NCI-H82 (cell line): ENCODE data around the gene KIF4A.
"Not testable (repeated sequence)": the region's sequence is repeated elsewhere in the genome, so short reads cannot be mapped to it uniquely, and the experiment has no call there.

Experiments
- DNase-seq: peaks from one replicate; lab custom pipeline; 2025; lab: John Stamatoyannopoulos, UW

Gene KIF4A

DNA sequence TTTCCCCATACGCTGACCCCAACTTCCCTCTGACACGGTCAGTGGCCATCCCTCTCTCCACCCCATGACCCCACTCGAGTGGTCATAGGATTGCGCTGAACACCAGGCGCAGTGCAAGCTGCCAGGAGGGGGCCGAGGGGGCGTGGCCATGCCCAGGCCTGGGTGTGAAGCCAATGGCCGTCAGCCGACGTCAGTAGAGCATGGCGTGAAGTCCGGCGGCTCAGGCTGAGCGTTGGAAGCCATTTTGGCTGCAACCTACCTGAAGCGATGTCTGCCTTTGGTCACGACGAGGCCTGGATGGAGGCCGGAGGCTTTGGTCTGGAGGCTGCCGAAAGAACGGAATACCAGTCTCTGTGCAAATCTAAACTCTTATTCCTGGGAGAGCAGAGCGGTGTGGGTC is 8.0 kb upstream of the KIF4A start, which contains the start of gene RAB41:
RAB41 (plus strand) TSS at position 222 of the 400 bp plus-strand sequence; CDS start at position 268, 46 bp downstream.
- DNase-seq, result no peak

DNA sequence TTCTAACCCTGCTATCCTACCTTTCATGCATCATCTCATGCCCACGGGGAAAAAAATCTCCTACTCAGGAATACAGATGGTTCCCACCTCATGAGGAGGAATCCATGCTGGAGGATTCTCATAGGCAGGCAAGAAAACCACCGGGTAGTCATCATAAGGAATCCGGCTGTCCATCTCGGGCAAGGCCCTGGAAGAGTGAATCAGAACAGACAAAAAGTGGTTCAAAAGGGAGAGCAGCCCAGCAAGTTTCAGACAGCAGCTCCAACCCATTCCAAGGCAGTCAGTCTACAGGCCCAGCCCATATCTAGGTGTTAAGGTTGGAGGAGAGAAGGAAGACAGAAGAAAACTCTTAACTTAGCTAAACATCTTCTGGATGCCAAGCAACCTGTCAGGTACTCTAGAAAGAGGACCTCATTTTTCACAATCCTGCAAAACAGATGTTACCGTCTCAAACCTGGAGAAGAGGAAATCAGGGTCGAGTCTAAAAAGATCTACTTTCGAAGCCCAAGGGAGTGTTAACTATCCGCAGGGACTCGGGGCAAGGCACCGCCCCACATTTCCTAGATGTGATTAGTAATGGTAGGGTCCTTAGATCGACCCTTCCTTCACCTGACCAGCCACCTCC is 624 bp upstream of the KIF4A start:
- no peak for DNase-seq

DNA sequence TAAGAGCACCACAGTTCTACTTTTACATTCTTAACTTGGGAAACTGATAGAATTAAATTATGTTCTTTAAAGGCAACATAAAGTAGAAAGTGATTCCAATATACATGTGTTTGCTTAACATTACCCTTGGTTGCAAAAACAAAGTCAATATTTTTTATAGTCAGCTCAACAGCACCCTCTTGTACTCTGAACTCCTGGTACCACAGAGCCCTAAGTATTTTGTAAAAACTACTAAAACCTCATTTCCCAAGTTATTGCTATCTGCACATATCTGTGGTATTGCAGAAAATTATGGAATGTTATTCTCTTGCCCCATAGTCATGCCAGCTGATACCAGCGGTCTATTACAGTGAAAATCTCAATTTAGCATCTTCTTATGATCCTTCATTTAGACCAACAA is 2.9 kb downstream of the KIF4A start:
- no peak for DNase-seq

DNA sequence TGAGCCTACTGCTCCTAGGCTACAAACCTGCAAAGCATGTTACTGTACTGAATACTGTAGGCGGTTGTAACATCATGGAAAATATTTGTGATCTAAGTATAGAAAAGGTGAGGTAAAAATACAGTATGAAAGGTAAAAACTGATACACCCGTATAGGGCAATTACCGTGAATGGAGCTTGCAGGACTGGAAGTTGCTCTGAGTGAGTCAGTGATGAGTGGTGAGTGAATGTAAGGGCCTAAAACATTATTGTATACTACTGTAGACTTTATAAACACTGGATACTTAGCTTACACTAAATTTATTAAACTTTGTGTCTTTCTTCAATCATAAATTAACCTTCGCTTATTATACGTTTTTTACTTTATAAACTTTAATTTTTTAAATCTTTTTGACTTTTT is 3.7 kb downstream of the KIF4A start:
- DNase-seq, result no peak

DNA sequence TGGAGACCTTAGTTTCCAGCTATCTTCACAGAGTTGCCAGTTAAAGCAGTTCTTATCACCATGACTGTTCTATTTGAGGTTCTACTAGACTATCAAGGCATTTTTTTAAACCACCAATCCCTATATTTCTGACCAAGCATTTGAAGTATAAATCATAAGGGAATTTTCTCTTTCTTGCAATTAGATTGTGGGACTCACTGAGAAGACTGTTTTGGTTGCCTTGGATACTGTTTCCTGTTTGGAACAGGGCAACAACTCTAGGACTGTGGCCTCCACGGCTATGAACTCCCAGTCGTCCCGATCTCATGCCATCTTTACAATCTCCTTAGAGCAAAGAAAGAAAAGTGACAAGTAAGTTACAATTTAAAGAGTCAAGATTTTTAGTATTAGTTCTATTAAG is 11.8 kb downstream of the KIF4A start:
- no peak for DNase-seq

DNA sequence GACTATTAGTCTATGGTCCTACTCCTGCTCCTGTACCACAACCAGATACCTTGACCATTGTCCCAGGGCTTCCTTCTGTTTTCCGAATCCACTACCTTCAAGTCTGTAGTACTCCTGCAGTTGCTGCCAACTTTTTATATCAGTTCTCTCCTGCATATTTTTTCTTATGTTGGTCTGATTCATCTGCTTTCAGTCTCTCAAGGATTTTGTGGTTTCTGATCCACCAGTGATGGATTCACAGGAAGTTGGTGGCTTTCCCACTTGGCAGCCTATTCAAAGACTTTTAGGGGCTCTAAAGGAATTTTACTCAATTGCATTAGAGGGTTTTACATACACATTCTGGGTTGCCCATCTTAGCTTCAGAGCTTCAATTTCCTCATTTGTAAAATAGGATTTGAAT is 23.6 kb downstream of the KIF4A start:
- DNase-seq, result no peak

DNA sequence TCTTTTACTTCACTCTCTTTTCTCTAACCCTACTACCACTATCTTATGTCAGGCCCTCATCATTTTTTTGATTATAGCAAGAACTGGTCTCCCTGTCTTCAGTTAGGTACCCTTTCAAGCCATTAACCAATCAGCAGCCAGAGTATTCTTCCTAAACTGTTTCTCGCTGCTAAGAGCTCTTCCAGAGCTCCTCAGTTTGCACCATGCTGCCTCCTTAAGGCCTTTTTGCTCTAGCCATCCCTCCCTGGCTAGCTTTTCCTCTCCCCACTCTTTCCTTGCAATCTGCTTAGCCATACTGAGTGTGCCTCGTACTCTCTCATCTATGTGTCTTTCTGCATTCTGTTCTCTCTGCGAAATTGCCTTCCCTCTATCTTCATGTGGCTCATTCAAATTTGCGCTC is 32.9 kb downstream of the KIF4A start:
- peak; percentile 68 for DNase-seq

DNA sequence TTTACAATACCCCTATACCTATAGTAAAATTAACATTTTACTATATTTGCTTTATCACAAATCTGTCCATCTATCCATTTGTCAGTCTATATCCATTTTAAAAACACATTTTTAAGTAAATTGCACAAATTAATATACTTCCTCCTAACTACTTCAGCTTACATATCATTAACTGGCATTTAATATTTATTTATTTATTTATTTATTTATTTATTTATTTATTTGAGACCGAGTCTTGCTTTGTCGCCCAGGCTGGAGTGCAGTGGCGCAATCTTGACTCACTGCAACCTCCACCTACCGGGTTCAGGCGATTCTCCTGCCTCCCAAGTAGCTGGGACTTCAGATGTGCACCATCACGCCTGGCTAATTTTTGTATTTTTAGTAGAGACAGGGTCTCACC is 33.7 kb downstream of the KIF4A start:
- not testable (repeated sequence) for DNase-seq

DNA sequence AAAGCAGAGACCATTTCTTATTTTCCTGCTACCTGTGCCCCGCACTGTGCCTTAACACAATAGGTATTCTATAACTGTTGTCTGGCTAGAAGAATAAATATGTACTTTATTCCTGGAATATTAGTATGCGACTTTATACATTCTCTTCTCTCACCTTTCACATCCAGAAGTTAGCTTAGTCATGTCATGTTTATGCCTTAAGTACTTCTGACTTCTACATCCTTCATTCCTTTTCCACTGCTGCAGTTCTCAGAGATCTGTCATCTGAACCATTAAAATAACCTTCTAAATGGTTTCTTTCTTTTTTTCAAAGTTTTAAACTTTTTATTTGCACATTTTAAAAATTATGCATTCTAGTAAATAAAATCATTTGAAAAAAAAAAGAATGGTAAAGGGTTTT is 34.4 kb downstream of the KIF4A start:
- DNase-seq, result no peak

DNA sequence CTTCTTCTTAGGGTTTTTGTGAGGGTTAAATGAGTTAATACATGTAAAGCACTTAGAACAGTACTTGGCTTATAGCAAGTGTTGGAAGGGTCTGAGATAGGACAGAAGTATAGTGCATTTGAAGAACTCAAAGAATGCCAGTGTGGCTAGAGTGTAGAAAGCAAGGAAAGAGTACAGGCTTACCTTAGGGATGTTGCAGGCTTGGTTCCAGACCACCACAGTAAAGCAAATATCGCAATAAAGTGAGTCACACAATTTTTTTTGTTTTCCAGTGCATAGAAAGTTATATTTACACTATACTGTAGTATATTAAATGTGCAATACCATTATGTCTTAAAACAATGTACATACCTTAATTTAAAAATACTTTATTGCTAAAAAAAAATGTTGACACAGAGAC is 41.3 kb downstream of the KIF4A start:
- no peak for DNase-seq

DNA sequence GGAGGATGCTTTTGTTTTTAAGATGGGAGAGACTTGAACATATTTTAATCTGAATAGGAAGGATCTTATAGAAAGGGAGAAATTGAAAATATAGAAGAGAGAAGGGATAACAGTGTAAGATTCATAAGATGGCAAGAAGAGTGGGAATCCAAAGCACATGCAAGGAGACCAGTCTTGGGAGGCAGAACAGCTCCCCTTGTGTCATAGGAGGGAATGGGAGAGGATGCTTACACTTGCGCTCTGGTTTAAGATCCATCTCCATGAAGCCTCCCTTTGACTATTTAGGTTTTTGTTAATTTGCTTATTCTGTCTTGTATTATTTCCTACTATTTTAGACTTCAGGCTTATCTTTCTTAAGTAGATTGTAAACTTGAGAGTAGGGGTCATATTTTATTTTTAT is 42.7 kb downstream of the KIF4A start:
- peak; percentile 45 for DNase-seq

DNA sequence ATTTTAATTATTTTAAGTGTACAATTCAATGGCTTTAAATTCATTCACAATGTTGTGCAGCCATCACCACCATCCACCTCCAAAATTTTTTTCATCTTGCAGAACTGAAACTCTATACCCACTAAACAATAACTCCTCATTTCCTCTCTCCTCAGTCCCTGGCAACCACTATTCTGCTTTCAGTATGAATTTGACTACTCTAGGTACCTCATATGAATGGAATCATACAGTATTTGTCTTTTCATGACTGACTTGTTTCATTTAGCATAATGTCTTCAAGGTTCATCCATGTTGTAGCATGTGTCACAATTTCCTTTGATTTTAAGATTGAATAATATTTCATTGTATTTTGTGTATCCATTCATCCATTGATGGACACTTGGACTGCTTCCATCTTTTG is 46.9 kb downstream of the KIF4A start:
- no peak for DNase-seq

DNA sequence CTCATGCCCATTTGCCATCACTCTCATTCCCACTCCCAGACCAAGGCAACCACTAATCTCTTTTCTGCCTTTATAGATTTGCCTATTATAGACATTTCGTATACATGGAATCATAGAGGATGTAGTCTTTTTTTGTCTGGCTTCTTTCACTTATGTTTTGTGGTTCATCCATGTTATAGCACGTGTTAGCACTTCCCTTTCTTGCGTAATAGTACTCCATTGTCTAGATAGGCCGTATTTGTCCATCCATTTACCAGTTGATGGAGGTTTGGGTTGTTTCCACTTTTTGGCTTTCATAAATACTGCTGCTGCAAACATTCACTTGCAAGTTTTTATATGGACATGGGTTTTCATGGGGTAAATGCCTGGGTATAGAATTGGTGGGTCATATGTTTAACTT is 48.4 kb downstream of the KIF4A start:
- no peak for DNase-seq

DNA sequence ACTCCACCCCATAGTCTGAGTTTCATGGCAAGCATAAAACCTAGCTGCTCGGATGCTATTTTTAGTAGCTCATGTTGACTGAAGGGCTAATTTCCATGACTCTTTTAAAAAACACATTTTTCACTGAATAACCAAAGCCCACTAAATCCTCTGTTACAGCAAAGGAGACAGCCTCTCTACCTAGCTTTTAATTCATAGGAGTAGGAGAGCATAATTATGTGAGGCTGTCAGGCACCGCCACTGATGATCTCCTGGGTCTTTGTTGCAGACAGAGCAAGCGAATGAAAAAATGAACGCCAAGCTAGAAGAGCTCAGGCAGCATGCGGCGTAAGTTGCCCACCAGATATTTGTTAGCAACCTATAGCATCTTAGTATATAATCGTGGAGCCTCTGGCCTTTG is 53.5 kb downstream of the KIF4A start:
- no peak for DNase-seq

DNA sequence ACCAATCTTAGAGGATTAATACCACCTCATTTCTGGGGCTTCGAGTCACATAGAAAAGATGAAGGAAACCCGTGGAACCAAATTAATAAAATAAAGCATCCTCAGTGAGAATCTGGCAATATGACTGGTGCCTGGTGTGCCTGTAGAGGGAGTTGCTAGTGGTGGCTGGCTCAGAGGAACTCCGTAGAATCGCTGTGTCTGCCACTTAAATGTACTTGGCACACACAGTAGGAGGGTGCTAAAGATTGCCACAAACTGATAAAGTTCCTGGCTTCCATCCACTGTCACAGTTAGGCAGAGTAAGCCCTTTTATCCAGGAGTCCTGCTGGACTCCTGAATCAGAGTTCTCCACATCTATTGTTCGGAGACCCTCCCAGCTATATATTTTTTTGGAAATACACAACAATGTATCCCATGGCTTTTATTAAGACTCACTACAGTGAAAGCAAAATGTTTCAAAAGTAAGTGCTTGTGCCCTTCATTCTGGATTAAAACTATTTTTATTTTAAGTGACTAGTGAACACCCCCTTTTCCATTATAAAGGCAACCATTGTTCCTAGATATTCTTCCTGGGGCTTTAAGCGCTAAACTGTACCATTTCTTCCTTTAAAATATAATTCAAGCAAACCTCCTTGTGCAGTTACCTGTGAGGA is 56.6 kb downstream of the KIF4A start:
- no peak for DNase-seq

DNA sequence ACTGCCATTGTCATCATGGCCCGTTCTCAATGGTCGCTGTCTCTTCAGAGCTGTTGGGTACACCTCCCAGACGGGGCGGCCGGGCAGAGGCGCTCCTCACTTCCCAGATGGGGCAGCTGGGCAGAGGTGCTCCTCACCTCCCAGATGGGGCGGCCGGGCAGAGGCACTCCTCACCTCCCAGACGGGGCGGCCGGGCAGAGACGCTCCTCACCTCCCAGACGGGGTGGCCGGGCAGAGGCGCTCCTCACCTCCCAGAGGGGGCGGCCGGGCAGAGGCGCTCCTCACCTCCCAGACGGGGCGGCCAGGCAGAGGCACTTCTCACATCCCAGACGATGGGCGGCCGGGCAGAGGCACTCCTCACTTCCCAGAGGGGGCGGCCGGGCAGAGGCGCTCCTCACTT is 58.9 kb downstream of the KIF4A start:
- not testable (repeated sequence) for DNase-seq

DNA sequence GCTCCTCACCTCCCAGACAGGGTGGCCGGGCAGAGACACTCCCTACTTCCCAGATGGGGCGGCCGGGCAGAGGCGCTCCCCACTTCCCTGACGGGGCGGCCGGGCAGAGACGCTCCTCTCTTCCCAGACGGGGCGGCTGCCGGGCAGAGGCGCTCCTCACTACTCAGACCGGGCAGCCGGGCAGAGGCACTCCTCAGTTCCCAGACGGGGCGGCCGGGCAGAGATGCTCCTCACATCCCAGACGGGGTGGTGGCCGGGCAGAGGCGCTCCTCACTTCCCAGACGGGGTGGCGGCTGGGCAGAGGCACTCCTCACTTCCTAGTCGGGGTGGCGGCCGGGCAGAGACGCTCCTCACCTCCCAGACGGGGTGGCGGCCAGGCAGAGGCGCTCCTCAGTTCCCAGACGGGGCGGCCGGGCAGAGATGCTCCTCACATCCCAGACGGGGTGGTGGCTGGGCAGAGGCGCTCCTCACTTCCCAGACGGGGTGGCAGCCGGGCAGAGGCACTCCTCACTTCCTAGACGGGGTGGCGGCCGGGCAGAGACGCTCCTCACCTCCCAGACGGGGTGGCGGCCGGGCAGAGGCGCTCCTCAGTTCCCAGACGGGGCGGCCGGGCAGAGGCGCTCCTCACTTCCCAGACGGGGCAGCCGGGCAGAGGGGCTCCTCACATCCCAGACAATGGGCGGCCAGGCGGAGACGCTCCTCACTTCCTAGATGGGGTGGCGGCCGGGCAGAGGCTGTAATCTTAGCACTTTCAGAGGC is 59.6 kb downstream of the KIF4A start:
- DNase-seq, result not testable (repeated sequence)

DNA sequence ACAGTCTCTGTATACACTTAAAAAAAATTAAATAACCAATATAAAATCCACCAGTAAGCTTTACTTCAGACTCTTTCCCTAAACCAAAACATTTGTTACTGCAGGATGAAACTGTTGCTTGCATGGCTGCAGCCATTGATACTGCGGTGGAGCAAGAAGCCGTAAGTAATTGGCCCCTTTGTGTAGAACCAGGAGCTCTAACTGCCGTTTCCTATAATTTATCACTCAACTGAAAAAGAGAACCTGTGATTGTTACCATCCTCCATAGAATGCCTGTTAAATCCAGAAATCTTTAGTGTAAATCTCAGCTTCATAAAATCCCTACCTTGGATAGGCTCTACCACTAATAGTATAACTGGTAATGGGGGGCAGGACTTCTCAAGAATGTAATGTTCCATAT is 62.6 kb downstream of the KIF4A start:
- DNase-seq, result no peak

DNA sequence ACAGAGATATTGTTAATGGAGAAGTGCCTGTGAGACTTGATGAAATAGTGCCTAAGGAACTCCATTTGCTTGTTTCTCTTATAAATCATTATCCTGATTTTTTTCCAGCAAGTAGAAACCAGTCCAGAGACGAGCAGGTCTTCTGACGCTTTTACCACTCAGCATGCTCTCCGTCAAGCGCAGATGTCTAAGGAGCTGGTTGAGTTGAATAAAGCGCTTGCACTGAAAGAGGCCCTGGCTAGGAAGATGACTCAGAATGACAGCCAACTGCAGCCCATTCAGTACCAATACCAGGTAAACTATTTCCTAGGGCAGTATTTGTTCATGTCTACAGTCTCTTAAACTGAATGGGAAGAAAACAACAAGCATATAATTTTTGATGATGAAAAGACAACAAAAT is 63.6 kb downstream of the KIF4A start:
- DNase-seq, result no peak

DNA sequence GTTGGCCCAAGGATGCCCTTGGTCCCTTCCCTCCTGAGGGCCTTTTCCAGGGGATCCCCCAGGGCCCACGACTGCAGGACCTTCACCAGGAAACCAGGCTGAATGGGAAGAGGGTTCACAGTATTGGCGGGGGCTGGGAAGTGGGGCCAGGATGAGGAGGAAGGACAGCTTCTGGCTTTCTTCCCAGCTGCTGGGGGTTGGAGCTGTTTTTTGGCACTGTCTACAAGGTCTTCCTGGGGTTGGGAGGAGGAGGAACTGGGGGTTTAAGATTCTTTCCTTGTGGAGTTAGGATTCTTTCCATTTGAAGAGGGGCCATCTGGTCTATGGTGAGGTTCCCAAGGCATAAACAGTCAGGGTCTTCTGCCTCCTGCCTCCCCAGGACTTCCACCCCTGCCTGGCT is 64.8 kb downstream of the KIF4A start:
- DNase-seq, result no peak

DNA sequence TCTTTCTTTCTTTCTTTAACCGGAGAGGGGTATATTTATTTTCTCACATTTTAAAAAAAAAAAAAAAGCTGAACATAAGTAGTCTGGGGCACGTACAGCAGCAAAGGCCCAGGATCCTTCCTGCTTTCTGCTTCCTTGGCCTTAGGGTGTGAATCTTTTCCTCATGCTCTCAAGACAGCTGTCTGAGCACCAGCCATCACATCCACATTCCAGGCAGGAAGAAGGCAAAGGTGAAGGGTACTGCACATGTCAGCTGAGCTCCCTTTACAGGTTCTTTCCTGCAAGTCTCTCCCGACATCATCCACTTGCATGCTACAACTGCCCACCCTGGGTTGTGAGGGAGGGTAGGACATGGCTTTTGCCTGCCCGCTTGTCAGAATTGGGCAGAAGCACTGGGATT is 69.6 kb downstream of the KIF4A start:
- no peak for DNase-seq

DNA sequence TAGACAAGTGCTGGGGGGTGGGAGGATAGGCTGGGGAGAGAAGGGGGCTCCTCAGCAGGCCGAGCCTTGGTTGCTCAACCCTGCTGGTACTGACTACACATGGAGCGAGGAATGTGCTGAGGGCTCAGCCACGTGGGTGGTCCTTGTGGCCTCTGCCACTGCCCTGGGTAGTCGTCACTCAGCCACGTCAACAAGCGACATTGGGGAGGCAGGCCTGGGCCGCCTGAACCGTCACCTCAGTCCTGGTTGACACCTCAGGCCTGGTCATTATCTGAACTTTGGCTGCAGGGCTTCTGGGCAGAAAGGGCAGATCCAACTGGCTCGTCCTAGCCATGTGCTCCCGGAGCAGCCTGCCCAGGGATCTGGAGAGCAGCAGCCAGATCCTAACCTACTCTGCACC is 70.5 kb downstream of the KIF4A start:
- DNase-seq, result no peak

DNA sequence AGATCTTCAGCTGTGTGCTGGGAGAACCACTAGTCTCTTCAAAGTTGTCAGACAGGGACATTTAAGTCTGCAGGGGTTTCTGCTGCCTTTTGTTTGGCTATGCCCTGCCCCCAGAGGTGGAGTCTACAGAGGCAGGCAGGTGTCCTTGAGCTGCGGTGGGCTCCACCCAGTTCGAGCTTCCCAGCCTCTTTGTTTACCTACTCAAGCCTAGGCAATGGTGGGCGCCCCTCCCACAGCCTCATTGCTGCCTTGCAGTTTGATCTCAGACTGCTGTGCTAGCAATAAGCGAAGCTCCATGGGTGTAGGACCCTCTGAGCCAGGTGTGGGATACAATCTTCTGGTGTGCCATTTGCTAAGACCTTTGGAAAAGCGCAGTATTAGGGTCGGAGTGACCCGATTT is 78.8 kb downstream of the KIF4A start:
- DNase-seq, result not testable (repeated sequence)
